Left ventricle myocardium inferior (tissue), 1 donor: ENCODE measurements around the gene DDX24. TPM values are rescaled to one million over a fixed set of nuclear protein-coding genes. Genes with fewer than 3 reads are reported as not detected.

Source experiments
- DNase-seq: peaks from one replicate; pipeline ENCODE4 v3.0.0-alpha.2; 2020
- H3K27ac ChIP-seq: fragments of 200-600 bp; replicated peaks from 2 replicates; pipeline ENCODE4 v1.8.0; 2021
- H3K27me3 ChIP-seq: fragments of 200-600 bp; 2 replicates; pipeline ENCODE4 v1.8.0; 2021; ENCODE audit warnings: low read depth
- H3K36me3 ChIP-seq: fragments of 200-600 bp; 2 replicates; pipeline ENCODE4 v1.8.0; 2021
- H3K4me1 ChIP-seq: fragments of 200-600 bp; 2 replicates; pipeline ENCODE4 v1.8.0; 2021
- H3K4me3 ChIP-seq: fragments of 200-600 bp; 2 replicates; pipeline ENCODE4 v1.8.0; 2021; ENCODE audit warnings: mild to moderate bottlenecking, moderate library complexity
- H3K9me3 ChIP-seq: fragments of 200-600 bp; replicated peaks from 2 replicates; pipeline ENCODE4 v1.8.0; 2021
- CTCF ChIP-seq: fragments of 200-600 bp; IDR thresholded peaks from 2 replicates; pipeline ENCODE4 v1.8.0; 2021; ENCODE audit warnings: antibody characterized with exemption, mild to moderate bottlenecking, borderline replicate concordance
- intact Hi-C: fragments of 100-400 bp; cut with micrococcal nuclease; formaldehyde crosslinking; loops from one replicate; pipeline ENCODE4 v1.11.0; 2022
- long read RNA-seq: library from polyadenylated mRNA; unstranded; transcript quantifications from one replicate; pipeline ENCODE4 v2.0.0, GENCODE V29; 2021
- total RNA-seq: library from RNA; stranded (reverse); fragmentation: NEBNext Ultra II Directional; extraction: Animal tissue kit (Norgen Biotek cat#: 25700); gene quantifications from one replicate; pipeline ENCODE4 v1.2.1, GENCODE V29; 2021
- donor health status: DM: no; HTN: yes; CAD: no; lungs with severe emphysema.

Gene DDX24
- total RNA-seq, result 208 TPM
- long read RNA-seq, full-length matches to known transcripts, result 179 of 209 reads
- long read RNA-seq, partial matches to known transcripts, result 26 of 209 reads
- long read RNA-seq, other reads (novel, unspliced or antisense), result 4 of 209 reads

GRCh38 chr14:94080621-94081385 is at the start of gene DDX24, which contains the start of gene IFI27L1:
TSS of gene DDX24 (minus strand) at chr14:94081202. CDS start at chr14:94079742, 1,460 bp downstream.
TSS of gene IFI27L1 (plus strand) at chr14:94081310. CDS start at chr14:94096938, 15,628 bp downstream.
- intact Hi-C loops, result no loop called here
- no peak for TF ChIP-seq CTCF
- Histone ChIP-seq H3K36me3 (peaks cover 31% of the 10 kb centered on the region), H3K4me3 (peak within 1 kb of the TSS; percentile 95), H3K27me3 (no peaks in the 10 kb centered on the region), H3K4me1 (peaks cover 61% of the 10 kb centered on the region), H3K9me3 (peaks cover 3% of the 10 kb centered on the region), H3K27ac (peak within 1 kb of the TSS; percentile 93)
- DNase-seq, result peak; percentile 97

GRCh38 chr14:94129758-94130414 is 48.9 kb upstream of the DDX24 start:
- Histone ChIP-seq H3K27me3 (no peaks in the 10 kb centered on the region), H3K4me1 (peaks cover 17% of the 10 kb centered on the region), H3K9me3 (no peaks in the 10 kb centered on the region), H3K4me3 (peak overlapping the region; percentile 72), H3K27ac (peak overlapping the region; percentile 85), H3K36me3 (no peaks in the 10 kb centered on the region)
- TF ChIP-seq CTCF, result no peak
- intact Hi-C loops, result loop anchor here (10.0 kb wide), 1 partner anchor 95 kb away; no protein-coding TSS in a partner anchor
- peak; percentile 50 for DNase-seq

GRCh38 chr14:94129111-94129757 is 48.2 kb upstream of the DDX24 start, which contains the start of gene IFI27L2:
TSS of gene IFI27L2 (minus strand) at chr14:94129604. CDS start at chr14:94129564, 40 bp downstream.
- DNase-seq, result peak; percentile 82
- H3K27ac ChIP-seq, result peak within 1 kb of the TSS; percentile 85
- H3K4me1 ChIP-seq, result peaks cover 17% of the 10 kb centered on the region
- TF ChIP-seq CTCF, result peak; percentile 60
- H3K27me3 ChIP-seq, result no peaks in the 10 kb centered on the region
- H3K4me3 ChIP-seq, result peak within 1 kb of the TSS; percentile 72
- H3K36me3 ChIP-seq, result no peaks in the 10 kb centered on the region
- H3K9me3 ChIP-seq, result no peaks in the 10 kb centered on the region
- intact Hi-C loops, result no loop called here

- intact Hi-C loops, result no loop called here
- no peaks in the 10 kb centered on the region for H3K9me3 ChIP-seq
- H3K36me3 ChIP-seq, result no peaks in the 10 kb centered on the region
- TF ChIP-seq CTCF, result no peak
- no peak for DNase-seq
- peaks cover 17% of the 10 kb centered on the region for H3K4me1 ChIP-seq
- H3K27me3 ChIP-seq, result no peaks in the 10 kb centered on the region
- H3K27ac ChIP-seq, result no peak overlapping the region
- H3K4me3 ChIP-seq, result peak overlapping the region; percentile 72
These were observed 47.3 kb upstream of the DDX24 start for GRCh38 chr14:94128216-94128839.

GRCh38 chr14:94127330-94127729 is 46.3 kb upstream of the DDX24 start:
- Histone ChIP-seq H3K36me3 (no peaks in the 10 kb centered on the region), H3K9me3 (no peaks in the 10 kb centered on the region), H3K4me1 (peaks cover 17% of the 10 kb centered on the region), H3K4me3 (no peak overlapping the region), H3K27ac (no peak overlapping the region), H3K27me3 (no peaks in the 10 kb centered on the region)
- DNase-seq, result no peak
- intact Hi-C loops, result no loop called here
- no peak for TF ChIP-seq CTCF
